SK-N-SH (cell line): ENCODE measurements around the gene MAP3K8.
"Not testable (repeated sequence)": the region's sequence is repeated elsewhere in the genome, so short reads cannot be mapped to it uniquely, and the experiment has no call there.

Experiments
- EP300 ChIP-seq, 2 experiments: IDR thresholded peaks; 2 replicates each; pipeline versions ENCODE4 v1.4.0 to v1.6.1; 2012; ENCODE audit warnings: borderline replicate concordance in 1 of 2, low read depth in 1 of 2, low read length in 1 of 2
- GABPA ChIP-seq: IDR thresholded peaks from 2 replicates; pipeline ENCODE4 v1.4.0; 2012; ENCODE audit warnings: low read depth, mild to moderate bottlenecking
- IRF3 ChIP-seq: fragments of 150-350 bp; IDR thresholded peaks from 2 replicates; pipeline ENCODE4 v1.6.1; 2016; ENCODE audit warnings: mild to moderate bottlenecking, low read depth, low read length
- POLR2AphosphoS5 ChIP-seq: IDR thresholded peaks from 2 replicates; pipeline ENCODE4 v1.6.1; 2012; ENCODE audit warnings: low read depth, low read length
- RAD21 ChIP-seq: IDR thresholded peaks from 2 replicates; pipeline ENCODE4 v1.6.1; 2012; ENCODE audit warnings: mild to moderate bottlenecking, low read length
- REST ChIP-seq: IDR thresholded peaks from 2 replicates; pipeline ENCODE4 v1.6.1; 2012; ENCODE audit warnings: mild to moderate bottlenecking, low read depth, low read length, moderate library complexity
- SMC3 ChIP-seq: IDR thresholded peaks from 2 replicates; pipeline ENCODE4 v1.6.1; 2012; ENCODE audit warnings: low read depth, low read length, improper control_type of control experiment
- TAF1 ChIP-seq: IDR thresholded peaks from 2 replicates; pipeline ENCODE4 v1.6.1; 2012; ENCODE audit warnings: low read depth, mild to moderate bottlenecking, low read length, moderate library complexity, borderline replicate concordance
- USF2 ChIP-seq: fragments of 150-350 bp; IDR thresholded peaks from 2 replicates; pipeline ENCODE4 v1.6.1; 2017; ENCODE audit warnings: antibody characterized with exemption, low read length, low read depth, borderline replicate concordance
- YY1 ChIP-seq: IDR thresholded peaks from 2 replicates; pipeline ENCODE4 v1.4.0; 2012; ENCODE audit warnings: low read depth, mild to moderate bottlenecking
- TF ChIP-seq, protein P1 (sequence below): fragments of 200-600 bp; sonication (generic); IDR thresholded peaks from 2 replicates; pipeline ENCODE4 v1.6.1; 2017; ENCODE audit warnings: antibody characterized with exemption, mild to moderate bottlenecking, moderate library complexity
- TF ChIP-seq, protein P2 (sequence below): IDR thresholded peaks from 2 replicates; pipeline ENCODE4 v1.4.0; 2012; ENCODE audit warnings: low read depth

DNA sequence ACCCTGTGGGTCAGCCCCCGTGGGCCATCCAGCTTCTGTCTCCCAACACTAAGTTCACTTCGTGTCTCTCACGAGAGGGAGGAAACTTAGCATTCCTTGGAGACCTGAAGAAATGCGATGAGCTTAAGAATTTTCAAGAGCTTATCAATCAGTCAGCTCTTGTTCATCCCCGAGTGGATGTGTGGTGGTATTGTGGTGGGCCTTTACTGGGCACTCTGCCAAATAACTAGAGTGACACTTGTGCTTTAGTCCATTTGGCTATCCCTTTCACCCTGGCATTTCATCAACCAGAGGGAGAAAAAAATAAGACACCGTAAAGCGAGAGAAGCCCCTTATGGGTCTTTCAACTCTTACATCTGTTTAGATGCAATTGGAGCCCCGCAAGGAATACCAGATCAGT, 45.5 kb downstream of the MAP3K8 start:
- TF ChIP-seq, protein P1, sequence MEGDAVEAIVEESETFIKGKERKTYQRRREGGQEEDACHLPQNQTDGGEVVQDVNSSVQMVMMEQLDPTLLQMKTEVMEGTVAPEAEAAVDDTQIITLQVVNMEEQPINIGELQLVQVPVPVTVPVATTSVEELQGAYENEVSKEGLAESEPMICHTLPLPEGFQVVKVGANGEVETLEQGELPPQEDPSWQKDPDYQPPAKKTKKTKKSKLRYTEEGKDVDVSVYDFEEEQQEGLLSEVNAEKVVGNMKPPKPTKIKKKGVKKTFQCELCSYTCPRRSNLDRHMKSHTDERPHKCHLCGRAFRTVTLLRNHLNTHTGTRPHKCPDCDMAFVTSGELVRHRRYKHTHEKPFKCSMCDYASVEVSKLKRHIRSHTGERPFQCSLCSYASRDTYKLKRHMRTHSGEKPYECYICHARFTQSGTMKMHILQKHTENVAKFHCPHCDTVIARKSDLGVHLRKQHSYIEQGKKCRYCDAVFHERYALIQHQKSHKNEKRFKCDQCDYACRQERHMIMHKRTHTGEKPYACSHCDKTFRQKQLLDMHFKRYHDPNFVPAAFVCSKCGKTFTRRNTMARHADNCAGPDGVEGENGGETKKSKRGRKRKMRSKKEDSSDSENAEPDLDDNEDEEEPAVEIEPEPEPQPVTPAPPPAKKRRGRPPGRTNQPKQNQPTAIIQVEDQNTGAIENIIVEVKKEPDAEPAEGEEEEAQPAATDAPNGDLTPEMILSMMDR: not testable (repeated sequence)
- TF ChIP-seq SMC3; POLR2AphosphoS5; TAF1; YY1; USF2; RAD21; GABPA; REST; IRF3; EP300 (IDR thresholded peaks at IDR 0.05; ENCODE audit: borderline replicate concordance in 1 of 2, low read depth in 1 of 2, low read length in 1 of 2): not testable (repeated sequence)
- TF ChIP-seq, protein P2, sequence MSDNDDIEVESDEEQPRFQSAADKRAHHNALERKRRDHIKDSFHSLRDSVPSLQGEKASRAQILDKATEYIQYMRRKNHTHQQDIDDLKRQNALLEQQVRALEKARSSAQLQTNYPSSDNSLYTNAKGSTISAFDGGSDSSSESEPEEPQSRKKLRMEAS: not testable (repeated sequence)
